HS-27A (cell line): Measurements from ENCODE around the gene CDKL4.
"Not testable (repeated sequence)": the region's sequence is repeated elsewhere in the genome, so short reads cannot be mapped to it uniquely, and the experiment has no call there.

Experiments used
- DNase-seq: peaks from one replicate; pipeline ENCODE4 v3.0.0-alpha.2; 2012; ENCODE audit warnings: low read depth, missing footprints

CDKL4 gene

DNA sequence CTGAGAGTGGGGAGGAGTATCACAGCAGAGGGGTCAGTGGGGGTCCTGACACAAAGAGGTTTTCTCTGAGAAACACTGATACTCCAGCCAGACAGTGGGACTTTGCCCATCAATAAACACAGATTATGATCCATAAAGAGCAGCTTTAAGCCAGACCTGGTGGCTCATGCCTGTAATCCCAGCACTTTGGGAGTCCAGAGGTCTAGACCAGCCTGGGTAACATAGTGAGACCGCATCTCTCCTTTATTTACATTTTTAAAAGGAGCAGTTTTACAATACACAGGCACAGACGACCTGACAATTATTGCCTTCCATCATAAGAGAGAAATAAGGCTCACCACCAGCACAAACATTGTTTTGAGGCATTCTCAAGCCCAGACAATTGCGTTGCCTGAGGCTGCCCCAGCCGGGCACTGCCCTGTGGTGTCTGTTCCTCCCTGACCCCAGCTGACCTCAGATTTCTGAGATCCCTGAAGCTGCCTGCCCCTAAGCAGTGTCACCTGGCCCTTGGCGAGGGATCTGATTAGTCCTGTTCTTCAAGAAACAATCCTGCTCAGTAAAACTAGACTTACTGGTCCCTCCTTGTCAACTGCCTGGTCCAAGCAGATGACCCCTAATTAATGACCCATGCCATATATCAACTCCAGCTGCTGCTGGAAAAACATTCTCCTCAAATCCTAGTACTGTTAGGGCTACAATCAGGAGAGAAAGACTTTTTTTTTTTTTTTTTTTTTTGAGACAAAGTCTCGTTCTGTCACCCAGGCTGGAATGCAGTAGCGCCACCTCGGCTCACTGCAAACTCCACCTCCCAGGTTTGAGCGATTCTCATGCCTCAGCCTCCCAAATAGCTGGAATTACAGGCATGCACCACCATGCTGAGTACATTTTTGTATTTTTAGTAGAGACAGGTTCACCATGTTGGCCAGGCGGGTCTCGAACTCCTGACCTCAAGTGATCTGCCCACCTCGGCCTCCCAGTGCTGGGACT, 63.5 kb downstream of the CDKL4 start:
- no peak for DNase-seq

DNA sequence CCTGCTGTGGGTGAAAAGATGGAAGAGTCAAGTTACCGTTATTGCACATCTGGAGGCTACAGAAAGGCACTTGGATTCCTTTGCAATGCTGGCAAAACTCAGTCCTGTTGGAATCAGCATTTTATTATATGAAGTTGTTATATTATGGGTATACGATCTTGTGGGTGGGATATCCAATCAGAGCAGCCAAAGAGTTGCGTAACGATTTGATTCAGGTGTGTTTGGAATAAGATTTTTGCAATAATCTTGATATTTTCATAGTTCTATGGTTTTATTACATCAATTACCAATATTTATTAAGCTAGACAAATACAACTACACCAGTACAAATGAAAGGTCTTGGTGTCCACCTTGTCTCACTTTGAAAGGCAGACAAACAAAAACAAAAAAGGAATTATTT, 65.0 kb downstream of the CDKL4 start:
- no peak for DNase-seq

DNA sequence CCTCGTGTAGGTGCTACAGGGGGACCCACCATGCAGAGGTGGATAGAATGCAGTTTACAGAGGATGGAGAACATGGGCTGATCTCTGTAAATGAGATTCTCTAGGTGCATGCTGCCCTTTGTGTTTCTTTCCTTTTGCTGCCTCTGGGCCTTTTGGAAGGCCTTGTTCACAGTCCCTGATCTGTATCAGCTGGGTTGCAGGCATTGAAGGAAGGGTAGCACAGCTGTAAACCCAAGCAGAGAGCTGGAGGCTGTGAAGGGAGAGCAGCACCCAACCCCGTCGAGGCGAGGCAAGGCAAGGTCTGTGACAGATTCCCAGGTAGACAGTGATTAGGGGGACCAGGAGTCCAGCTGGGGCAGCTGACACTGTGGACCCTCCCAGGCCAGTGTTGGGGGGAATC, 66.8 kb downstream of the CDKL4 start:
- DNase-seq: no peak

DNA sequence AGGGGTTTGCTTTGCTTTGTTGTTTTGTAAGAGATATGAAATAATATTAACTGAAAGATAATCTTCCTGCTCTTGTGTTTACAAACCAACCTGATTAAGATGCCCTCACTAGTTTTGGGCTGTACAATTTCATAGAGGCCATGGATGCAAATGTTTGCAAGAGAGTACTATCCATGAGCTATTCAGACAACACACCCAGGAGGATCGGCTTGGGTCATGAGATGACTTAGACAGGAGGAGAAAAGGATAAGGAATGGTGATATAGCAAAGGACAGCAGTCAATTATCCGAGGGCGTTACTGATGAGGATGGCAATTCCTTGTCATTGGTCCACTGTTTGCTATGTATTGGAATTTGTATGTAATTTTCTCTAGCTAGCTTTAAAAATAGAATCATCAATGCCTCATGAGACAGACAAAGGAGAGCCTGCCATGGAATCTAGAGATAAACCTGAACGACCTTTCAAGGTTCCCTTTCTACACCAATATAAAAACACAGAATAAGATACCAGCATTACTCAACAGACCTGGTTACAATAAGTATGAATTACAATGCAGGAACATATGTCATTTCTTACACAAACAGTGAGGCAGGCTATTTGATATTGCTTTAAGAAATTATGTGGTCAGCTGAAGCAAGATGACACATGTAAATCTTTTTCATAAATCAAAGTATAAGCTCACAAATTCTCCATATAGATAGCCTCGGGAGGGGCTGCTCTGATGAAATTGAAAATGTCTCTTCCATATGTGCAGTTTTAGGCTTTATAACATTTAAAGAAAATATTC, 68.6 kb downstream of the CDKL4 start:
- no peak for DNase-seq

DNA sequence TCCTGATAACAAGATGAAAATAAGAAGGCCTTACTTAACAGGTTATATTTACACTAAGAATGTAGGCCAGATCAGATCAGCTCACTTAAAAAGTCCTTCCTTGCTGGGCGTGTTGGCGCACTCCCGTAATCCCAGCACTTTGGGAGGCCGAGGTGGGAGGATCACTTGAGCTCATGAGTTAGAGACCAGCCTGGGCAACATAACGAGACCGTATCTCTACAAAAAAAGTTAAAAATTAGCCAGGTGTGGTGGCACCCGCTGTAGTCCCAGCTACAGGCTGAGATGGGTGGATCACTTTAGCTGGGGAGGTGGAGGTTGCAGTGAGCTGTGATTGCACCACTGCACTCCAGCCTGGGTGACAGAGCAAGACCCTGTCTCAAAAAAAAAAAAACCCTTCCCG, 69.7 kb downstream of the CDKL4 start:
- no peak for DNase-seq

DNA sequence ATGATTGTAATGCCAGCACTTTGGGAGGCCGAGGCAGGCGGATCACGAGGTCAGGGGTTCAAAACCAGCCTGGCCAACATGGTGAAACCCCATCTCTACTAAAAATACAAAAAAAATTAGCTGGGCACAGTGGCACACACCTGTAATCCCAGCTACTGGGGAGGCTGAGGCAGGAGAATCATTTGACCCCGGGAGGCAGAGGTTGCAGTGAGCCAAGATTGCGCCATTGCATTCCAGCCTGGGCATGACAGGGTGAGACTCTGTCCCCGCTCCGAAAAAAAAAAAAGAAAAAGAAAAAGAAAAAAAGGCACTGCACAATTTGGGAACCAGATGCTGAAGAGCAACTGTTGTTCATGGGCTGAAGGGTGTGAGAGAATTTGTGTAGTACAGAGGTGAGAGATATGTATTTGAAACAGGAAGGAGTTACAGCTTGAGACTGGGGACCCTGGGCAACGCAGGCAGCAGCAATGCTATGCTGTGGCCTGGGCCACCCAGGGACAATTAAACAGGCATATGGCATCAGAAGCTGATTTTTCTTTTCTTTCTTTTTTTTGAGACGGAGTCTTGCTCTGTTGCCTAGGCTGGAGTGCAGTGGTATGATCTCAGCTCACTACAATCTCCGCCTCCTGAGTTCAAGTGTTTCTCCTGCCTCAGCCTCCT, 71.6 kb downstream of the CDKL4 start:
- DNase-seq: not testable (repeated sequence)

DNA sequence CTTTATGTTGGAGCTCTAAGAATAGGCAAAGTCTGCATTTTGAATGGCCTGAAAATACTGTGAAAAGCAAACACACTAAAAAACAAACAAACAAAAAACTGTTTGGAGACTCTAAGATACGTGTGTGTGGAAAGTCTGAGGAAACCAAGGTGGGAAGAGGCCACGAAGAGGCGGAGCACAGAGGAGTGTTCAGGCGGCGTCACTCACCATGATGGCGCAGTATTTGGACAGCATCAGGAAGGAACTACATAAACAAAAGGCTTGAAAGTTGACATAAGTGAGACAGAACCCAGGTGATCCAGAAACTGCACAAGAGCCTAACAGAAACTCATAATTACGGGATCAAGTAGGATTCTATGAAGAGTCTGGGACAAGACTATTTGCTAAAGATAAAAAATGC, 72.1 kb downstream of the CDKL4 start:
- no peak for DNase-seq

DNA sequence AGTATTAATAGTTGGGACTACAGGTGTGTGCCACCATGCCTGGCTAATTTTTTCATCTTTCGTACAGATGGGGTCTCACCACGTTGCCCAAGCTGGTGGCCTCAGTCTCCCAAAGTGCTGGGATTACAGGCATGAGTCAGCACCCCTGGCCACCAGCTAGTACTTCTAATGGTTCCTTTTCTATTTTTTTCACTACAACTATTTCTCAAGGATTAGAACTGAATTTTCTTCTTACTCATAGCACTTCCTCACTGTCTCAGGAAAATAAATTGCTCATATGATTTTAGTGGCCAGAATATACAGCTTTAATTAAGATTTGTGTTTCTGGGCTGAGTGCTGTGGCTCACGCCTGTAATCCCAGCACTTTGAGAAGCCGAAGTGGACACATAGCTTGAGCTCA, 79.7 kb downstream of the CDKL4 start:
- DNase-seq: no peak

DNA sequence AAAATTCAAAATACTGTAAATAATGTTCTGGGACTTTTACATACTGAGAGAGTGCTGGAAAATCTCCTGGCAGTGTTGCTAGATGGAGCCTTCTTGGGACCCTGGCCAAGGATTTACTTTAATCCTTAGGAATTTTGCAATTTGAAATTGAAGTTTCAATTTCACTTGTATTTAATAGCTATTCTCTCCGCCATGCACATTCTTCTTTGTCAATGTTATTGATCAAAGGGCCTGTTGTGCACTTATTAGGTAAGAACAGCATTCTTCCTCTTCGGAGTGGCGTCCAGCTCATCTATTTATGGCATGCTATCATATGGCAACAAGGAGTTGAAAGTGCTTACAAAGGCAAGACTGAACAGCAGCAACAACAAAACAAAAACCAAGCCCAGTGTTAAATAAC, 82.8 kb downstream of the CDKL4 start:
- DNase-seq: no peak

DNA sequence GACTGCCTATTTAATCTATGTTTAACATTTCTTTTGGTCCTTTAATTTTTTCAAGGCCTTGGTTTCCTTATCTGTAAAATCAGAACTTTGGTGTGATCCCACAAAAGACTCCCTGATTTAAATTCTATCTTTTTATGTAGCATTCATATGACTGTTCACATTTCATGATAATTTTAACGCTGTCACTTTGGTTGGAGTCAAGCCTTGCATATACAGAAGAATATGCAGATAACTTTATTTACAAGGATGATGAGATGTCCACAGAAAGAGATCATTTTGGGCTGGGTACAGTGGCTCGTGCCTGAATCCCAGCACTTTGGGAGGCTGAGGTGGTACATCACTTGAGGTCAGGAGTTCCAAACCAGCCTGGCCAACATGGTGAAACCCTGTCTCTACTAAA, 84.5 kb downstream of the CDKL4 start:
- DNase-seq: no peak

DNA sequence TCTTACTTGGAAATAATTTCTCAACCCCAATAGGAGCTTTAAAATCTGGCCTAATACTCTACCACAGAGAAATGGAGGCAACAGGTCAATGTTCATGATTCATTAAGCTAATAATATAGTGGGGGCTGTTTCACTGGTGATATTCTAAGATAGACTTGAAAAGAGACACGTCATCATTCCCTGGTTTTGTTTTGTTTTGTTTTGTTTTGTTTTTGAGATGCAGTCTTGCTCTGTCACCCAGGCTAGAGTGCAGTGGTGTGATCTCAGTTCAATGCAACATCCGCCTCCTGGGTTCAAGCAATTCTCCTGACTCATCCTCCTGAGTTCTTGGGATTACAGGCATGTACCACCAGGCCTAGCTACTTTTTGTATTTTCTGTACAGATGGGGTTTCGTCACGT, 85.4 kb downstream of the CDKL4 start:
- DNase-seq: no peak

DNA sequence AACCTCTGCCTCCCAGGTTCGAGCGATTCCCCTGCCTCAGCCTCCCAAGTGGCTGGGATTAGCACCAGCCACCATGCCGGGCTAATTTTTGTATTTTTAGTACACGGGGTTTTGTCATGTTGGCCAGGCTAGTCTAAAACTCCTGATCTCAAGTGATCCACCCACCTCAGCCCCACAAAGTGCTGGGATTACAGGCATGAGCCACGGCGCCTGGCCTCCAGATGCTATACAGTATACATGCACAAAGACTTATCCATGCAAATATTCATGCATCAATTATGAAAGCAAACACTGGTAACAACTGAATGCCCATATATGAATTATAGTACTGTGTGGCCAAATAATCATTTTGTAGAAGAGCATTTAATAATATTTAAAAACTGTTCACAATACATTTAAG, 86.9 kb downstream of the CDKL4 start:
- DNase-seq: no peak

DNA sequence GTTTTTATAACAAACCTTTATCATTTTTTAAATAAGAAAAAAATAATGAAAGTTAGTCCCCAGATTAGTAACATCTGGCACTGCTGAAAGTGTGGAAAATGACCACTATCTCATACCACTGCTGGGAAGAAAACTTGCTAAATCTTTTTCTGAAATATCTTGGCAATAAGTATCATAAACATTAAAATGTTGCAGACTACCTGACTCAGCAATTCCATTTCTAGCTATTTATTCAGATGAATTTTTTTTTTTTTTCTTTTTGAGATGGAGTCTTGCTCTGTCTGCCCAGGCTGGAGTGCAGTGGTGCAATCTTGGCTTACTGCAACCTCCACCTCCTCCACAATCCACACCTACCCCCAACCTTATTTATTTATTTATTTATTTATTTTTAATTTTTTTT, 87.7 kb downstream of the CDKL4 start:
- DNase-seq: no peak

DNA sequence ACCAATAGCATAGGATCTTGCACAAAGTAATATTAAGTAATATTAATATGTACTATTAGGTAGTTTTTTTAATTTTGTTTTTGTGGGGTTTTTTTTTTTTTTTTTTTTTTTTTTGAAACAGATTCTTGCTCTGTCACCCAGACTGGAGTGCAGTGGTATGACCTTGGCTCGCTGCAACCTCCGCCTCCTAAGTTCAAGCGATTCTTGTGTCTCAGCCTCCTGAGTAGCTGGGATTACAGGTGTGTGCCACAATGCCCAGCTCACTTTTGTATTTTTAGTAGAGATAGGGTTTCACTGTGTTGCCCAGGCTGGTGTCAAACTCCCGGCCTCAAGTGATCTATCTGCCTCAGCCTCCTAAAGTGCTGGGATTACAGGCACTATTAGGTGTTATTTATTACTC, 88.2 kb downstream of the CDKL4 start:
- DNase-seq: not testable (repeated sequence)

DNA sequence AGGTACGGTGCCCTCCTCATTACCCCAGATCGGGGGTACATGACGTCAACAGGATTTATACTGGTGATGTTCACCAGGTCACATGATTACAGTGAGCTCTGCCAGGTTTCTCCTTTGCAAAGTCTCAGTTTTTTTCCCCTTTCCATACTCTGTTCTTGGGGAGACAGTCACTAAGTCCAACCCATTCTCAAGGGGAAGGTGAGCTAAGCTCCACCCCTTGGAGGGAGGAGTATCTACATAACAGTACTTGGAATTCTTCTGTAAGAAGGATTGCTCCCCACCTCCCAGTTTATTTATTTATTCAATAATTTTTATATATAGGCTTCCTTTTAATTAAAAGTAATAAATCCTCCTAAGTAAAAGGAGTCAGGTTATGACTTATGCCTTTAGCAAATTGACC, 88.8 kb downstream of the CDKL4 start:
- DNase-seq: no peak

DNA sequence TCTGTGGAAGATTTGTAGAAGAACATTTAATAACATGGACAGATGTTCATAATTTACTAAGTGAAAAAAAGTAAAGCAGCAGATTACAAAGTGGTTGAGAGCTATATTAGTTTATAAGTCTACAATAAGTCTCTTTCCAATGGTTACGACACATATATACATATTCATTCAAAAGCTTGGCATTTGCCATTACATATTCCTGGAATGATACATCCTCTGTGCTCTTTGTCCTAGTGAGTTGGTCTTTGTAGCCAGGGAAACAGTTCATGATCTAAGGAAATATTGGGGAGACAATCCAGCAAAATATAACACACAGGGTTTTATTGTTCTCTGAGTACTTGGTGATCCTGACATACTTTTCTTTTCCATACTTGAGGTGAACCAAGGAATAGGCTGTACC, 90.5 kb downstream of the CDKL4 start:
- DNase-seq: no peak

DNA sequence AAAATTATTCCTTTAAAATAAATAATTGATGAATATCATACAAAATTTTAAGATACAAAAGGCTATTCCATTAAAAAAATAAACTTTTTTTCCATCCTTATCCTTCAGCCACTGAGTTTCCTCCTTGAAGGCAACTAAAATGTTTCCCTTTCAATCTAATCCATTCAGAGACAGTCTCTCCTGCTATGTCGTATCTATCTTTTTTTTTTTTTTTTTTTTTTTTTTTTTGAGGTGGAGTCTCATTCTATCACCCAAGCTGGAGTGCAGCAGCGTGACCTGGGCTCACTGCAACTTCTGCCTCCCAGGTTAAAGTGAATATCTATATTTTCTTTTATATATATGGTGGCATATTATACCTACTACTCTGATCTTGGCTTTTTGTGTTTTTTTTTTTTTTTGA, 91.3 kb downstream of the CDKL4 start:
- DNase-seq: no peak

DNA sequence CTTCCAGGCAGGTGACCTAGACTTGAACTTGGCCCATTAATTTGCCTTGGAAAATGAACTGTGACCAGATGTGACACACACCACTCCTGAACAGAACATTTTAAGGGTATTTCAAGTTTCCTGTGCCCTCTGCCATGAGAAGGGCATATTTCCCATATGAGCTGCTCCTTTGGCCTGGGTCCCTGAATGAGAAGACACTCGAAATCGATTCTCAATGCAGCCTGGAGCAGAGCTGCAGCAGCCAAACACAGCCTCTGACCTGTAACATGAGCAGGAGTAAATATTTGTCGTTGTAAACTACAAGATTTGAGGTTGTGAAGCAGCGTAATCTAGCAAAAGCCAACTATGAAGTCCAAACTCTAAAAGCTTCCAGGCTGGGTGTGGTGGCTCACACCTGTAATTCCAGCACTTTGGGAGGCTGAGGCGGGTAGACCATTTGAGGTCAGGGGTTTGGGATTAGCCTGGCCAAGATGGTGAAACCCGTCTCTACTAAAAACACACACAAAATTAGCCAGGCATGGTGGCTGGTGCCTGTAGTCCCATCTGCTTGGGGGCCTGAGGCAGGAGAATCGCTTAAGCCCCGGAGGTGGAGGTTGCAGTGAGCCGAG, 92.8 kb downstream of the CDKL4 start:
- DNase-seq: no peak

DNA sequence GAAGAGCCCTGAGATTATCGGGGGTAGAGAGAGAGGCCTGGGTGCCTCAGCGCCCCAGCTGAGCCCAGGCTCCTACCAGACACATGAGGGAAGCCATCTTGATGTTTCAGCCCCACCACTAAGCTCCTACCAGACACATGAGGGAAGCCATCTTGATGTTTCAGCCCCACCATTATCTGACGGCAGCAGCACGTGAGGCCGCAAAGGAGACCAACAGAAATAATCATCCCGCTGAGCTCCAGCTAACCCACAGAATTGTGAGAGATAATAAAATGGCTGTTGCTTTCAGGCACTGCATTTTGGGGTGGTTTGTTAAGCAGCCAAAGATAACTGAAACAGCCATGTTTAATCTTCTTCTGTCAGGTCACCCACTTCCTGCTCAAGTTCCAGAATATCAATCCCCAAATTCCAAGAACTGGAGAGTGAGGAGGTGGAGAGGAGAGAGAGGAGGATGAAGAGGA, 93.6 kb downstream of the CDKL4 start:
- DNase-seq: no peak

DNA sequence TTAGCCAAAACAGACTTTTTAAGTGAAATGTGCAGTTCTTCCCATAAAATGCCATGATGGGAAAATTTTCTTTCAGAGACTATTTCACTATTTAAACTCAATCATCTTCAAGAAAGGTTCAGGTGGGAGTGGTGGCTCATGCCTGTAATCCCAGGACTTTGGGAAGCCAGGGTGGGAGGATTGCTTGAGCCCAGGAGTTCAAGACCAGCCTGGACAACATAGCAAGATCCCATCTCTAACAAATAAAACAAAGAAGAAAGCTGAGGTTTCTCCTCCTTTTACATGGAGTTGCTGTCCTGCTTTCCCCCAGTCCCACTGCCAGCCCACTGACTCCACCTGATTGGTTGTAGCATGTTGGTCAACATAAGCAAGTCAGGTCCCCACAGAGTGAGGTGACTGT, 97.1 kb downstream of the CDKL4 start:
- DNase-seq: no peak

DNA sequence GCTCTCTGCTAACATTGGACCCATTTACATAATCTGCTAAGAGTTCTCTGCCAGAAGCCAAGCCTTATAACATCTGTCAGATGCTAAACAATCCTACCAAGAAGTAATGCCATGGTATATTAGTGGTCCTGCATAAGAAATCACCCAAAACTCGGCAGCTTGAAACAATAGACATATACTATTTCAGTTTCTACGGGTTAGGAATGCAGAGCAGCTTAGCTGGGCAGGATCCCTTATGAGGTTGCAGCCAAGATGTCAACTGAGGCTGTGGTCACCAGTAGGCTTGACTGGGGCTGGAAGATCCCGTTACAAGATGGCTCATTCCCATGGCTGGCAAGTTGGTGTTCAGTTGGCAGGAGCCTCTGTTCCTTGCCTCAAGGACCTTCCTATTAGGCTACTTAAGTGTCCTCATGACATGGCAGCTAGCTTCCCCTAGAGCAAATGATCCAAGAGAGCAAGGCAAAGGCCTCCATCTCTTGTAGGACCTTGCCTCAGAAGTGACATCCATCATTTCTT, 97.8 kb downstream of the CDKL4 start:
- no peak for DNase-seq

DNA sequence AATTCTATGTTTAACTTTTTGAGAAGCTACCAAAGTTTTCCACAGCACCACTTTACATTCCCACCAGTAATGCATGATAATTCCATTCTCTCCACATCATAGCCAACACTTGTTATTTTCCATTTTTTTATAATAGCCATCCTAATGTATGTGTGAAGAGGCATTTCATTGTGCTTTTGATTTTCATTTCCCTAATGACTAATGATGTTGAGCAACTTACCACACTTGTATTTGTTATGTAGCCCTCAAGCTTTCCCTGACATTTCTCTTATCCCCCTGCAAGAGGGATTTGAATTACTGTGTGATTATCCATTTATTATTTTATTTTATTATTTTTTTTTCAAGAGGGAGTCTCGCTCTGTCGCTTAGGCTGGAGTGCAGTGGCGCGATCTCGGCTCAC, 99.4 kb downstream of the CDKL4 start:
- DNase-seq: no peak
